SK-N-SH treated with all-trans-retinoic acid at 6 μM for 48 hours (cell line): Measurements from ENCODE around the gene AKTIP.

ENCODE experiments used
- ATAC-seq: fragments of 200-7000 bp; cut with Tn5 transposase; 3 replicates; pipeline ENCODE4 v1.9.1; 2020; ENCODE audit warnings: mild to moderate bottlenecking, moderate library complexity
- ARNTL ChIP-seq: fragments of 450-650 bp; formaldehyde crosslinking; IDR thresholded peaks from 2 replicates; pipeline ENCODE4 v1.5.0; 2020; ENCODE audit warnings: low read depth, mild to moderate bottlenecking, moderate library complexity, borderline replicate concordance
- CSDC2 ChIP-seq: fragments of 250-450 bp; sonication (Bioruptor Pico); IDR thresholded peaks from 2 replicates; pipeline ENCODE4 v1.5.0; 2020; ENCODE audit warnings: mild to moderate bottlenecking, moderate library complexity
- CSRNP3 ChIP-seq: fragments of 250-450 bp; sonication (Bioruptor Pico); IDR thresholded peaks from 2 replicates; pipeline ENCODE4 v1.5.1; 2021; ENCODE audit warnings: mild to moderate bottlenecking, moderate library complexity
- GLIS3 ChIP-seq: fragments of 250-450 bp; sonication (Bioruptor Pico); IDR thresholded peaks from 2 replicates; pipeline ENCODE4 v1.5.0; 2020; ENCODE audit warnings: mild to moderate bottlenecking, moderate library complexity
- ISL1 ChIP-seq: fragments of 250-450 bp; sonication (Bioruptor Pico); IDR thresholded peaks from 2 replicates; pipeline ENCODE4 v2.1.2; 2022; ENCODE audit warnings: mild to moderate bottlenecking, moderate library complexity
- OSR1 ChIP-seq: fragments of 250-450 bp; sonication (Bioruptor Pico); IDR thresholded peaks from 2 replicates; pipeline ENCODE4 v1.8.0; 2022; ENCODE audit warnings: moderate library complexity, mild to moderate bottlenecking, inconsistent platforms
- PATZ1 ChIP-seq: fragments of 250-450 bp; sonication (Bioruptor Pico); IDR thresholded peaks from 2 replicates; pipeline ENCODE4 v1.8.0; 2020; ENCODE audit warnings: mild to moderate bottlenecking, moderate library complexity, borderline replicate concordance
- PPARA ChIP-seq: fragments of 250-450 bp; sonication (Bioruptor Pico); IDR thresholded peaks from 2 replicates; pipeline ENCODE4 v1.5.0; 2020; ENCODE audit warnings: mild to moderate bottlenecking, borderline replicate concordance
- RARB ChIP-seq: fragments of 250-450 bp; sonication (Bioruptor Pico); IDR thresholded peaks from 2 replicates; pipeline ENCODE4 v1.8.0; 2021; ENCODE audit warnings: mild to moderate bottlenecking, moderate library complexity
- SNAI2 ChIP-seq: fragments of 250-450 bp; sonication (Bioruptor Pico); IDR thresholded peaks from 2 replicates; pipeline ENCODE4 v1.5.0; 2020; ENCODE audit warnings: mild to moderate bottlenecking, moderate library complexity
- TOX ChIP-seq: fragments of 250-450 bp; sonication (Bioruptor Pico); IDR thresholded peaks from 2 replicates; pipeline ENCODE4 v1.8.0; 2021; ENCODE audit warnings: mild to moderate bottlenecking, moderate library complexity, borderline replicate concordance
- ZC3H10 ChIP-seq: fragments of 250-450 bp; sonication (Bioruptor Pico); IDR thresholded peaks from 2 replicates; pipeline ENCODE4 v1.5.1; 2021; ENCODE audit warnings: mild to moderate bottlenecking, moderate library complexity
- ZFP3 ChIP-seq: fragments of 250-450 bp; sonication (Bioruptor Pico); IDR thresholded peaks from 2 replicates; pipeline ENCODE4 v1.5.0; 2020; ENCODE audit warnings: mild to moderate bottlenecking, moderate library complexity
- ZFP30 ChIP-seq: fragments of 450-650 bp; formaldehyde crosslinking; IDR thresholded peaks from 2 replicates; pipeline ENCODE4 v1.5.0; 2022; ENCODE audit warnings: mild to moderate bottlenecking, moderate library complexity
- ZNF565 ChIP-seq: fragments of 450-650 bp; formaldehyde crosslinking; conservative IDR thresholded peaks from 2 replicates; pipeline ENCODE4 v1.5.0; 2020; ENCODE audit warnings: low read depth, mild to moderate bottlenecking, moderate library complexity
- ZNF70 ChIP-seq: fragments of 450-650 bp; formaldehyde crosslinking; IDR thresholded peaks from 2 replicates; pipeline ENCODE4 v1.5.0; 2020; ENCODE audit warnings: mild to moderate bottlenecking, moderate library complexity
- ZNF8 ChIP-seq: fragments of 450-650 bp; formaldehyde crosslinking; IDR thresholded peaks from 2 replicates; pipeline ENCODE4 v1.5.0; 2020; ENCODE audit warnings: mild to moderate bottlenecking, moderate library complexity
- TF ChIP-seq, protein P1 (sequence below): fragments of 250-450 bp; sonication (Bioruptor Pico); IDR thresholded peaks from 2 replicates; pipeline ENCODE4 v1.5.0; 2020; ENCODE audit warnings: mild to moderate bottlenecking, moderate library complexity
- TF ChIP-seq, protein P2 (sequence below): fragments of 250-450 bp; sonication (Bioruptor Pico); IDR thresholded peaks from 2 replicates; pipeline ENCODE4 v1.5.1; 2020; ENCODE audit warnings: low read depth, mild to moderate bottlenecking, moderate library complexity
- TF ChIP-seq, protein P3 (sequence below): fragments of 250-450 bp; sonication (Bioruptor Pico); IDR thresholded peaks from 2 replicates; pipeline ENCODE4 v1.8.0; 2021; ENCODE audit warnings: low read depth, mild to moderate bottlenecking, moderate library complexity, borderline replicate concordance

The AKTIP gene

GRCh38 chr16:53504665-53505064, 1.7 kb upstream of the AKTIP start:
- ATAC-seq: no peak
- TF ChIP-seq ZFP3 (CRISPR knock-in tag): no peak
- no peak for TF ChIP-seq ZFP30 (CRISPR knock-in tag)
- no peak for TF ChIP-seq ZNF70 (CRISPR knock-in tag)
- TF ChIP-seq CSRNP3 (CRISPR knock-in tag): no peak
- TF ChIP-seq, protein P1, sequence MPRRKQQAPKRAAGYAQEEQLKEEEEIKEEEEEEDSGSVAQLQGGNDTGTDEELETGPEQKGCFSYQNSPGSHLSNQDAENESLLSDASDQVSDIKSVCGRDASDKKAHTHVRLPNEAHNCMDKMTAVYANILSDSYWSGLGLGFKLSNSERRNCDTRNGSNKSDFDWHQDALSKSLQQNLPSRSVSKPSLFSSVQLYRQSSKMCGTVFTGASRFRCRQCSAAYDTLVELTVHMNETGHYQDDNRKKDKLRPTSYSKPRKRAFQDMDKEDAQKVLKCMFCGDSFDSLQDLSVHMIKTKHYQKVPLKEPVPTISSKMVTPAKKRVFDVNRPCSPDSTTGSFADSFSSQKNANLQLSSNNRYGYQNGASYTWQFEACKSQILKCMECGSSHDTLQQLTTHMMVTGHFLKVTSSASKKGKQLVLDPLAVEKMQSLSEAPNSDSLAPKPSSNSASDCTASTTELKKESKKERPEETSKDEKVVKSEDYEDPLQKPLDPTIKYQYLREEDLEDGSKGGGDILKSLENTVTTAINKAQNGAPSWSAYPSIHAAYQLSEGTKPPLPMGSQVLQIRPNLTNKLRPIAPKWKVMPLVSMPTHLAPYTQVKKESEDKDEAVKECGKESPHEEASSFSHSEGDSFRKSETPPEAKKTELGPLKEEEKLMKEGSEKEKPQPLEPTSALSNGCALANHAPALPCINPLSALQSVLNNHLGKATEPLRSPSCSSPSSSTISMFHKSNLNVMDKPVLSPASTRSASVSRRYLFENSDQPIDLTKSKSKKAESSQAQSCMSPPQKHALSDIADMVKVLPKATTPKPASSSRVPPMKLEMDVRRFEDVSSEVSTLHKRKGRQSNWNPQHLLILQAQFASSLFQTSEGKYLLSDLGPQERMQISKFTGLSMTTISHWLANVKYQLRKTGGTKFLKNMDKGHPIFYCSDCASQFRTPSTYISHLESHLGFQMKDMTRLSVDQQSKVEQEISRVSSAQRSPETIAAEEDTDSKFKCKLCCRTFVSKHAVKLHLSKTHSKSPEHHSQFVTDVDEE: no peak
- no peak for TF ChIP-seq ZC3H10 (CRISPR knock-in tag)
- no peak for TF ChIP-seq OSR1
- TF ChIP-seq, protein P2, sequence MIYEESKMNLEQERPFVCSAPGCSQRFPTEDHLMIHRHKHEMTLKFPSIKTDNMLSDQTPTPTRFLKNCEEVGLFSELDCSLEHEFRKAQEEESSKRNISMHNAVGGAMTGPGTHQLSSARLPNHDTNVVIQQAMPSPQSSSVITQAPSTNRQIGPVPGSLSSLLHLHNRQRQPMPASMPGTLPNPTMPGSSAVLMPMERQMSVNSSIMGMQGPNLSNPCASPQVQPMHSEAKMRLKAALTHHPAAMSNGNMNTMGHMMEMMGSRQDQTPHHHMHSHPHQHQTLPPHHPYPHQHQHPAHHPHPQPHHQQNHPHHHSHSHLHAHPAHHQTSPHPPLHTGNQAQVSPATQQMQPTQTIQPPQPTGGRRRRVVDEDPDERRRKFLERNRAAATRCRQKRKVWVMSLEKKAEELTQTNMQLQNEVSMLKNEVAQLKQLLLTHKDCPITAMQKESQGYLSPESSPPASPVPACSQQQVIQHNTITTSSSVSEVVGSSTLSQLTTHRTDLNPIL (CRISPR knock-in tag): no peak
- TF ChIP-seq PATZ1 (CRISPR knock-in tag): no peak
- TF ChIP-seq ARNTL (CRISPR knock-in tag): no peak
- TF ChIP-seq ZNF565 (CRISPR knock-in tag): no peak
- TF ChIP-seq PPARA (CRISPR knock-in tag): no peak
- no peak for TF ChIP-seq ISL1 (CRISPR knock-in tag)
- TF ChIP-seq, protein P3, sequence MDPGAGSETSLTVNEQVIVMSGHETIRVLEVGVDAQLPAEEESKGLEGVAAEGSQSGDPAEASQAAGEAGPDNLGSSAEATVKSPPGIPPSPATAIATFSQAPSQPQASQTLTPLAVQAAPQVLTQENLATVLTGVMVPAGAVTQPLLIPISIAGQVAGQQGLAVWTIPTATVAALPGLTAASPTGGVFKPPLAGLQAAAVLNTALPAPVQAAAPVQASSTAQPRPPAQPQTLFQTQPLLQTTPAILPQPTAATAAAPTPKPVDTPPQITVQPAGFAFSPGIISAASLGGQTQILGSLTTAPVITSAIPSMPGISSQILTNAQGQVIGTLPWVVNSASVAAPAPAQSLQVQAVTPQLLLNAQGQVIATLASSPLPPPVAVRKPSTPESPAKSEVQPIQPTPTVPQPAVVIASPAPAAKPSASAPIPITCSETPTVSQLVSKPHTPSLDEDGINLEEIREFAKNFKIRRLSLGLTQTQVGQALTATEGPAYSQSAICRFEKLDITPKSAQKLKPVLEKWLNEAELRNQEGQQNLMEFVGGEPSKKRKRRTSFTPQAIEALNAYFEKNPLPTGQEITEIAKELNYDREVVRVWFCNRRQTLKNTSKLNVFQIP (CRISPR knock-in tag): no peak
- no peak for TF ChIP-seq SNAI2 (CRISPR knock-in tag)
- no peak for TF ChIP-seq CSDC2 (CRISPR knock-in tag)
- TF ChIP-seq ZNF8 (CRISPR knock-in tag): no peak
- TF ChIP-seq GLIS3 (CRISPR knock-in tag): no peak
- no peak for TF ChIP-seq TOX (CRISPR knock-in tag)

DNA sequence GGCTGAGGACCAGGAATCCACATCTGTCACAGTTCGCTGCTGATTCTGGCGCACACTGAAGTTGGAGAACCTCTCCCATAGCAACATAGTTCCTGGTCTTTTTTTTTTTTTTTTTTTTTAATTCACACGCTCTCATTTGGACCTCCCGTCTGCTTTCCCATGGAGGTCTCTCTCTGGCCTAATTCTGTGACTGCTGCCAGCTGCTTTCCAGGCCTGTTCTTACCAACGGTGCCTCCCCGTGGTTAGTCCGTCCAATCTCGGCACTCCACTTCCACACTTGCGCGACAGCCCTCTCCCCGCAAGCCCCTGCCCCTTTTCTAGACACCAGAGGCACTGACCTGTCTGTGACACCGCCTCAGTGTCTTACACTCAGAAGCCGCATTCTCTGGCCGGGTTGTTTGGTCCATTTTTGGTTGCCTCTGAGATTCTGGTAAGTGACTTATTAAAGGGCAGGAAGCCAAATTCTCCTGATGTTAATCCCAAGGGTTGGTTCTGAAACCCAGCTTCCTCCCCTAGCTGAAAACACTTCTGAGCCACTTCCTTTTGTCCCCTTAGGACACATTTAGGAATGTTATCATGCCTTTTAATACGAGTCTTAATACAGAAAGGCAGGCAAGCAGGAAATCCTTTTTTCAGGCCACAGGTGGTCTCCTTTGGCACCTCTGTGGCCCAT, 1.1 kb upstream of the AKTIP start:
- ATAC-seq: peak; percentile 1; the same call in 2 of the 3 replicates
- TF ChIP-seq RARB (CRISPR knock-in tag) (no peak), ISL1 (CRISPR knock-in tag) (no peak), ZNF565 (CRISPR knock-in tag) (no peak), ZFP3 (CRISPR knock-in tag) (no peak)

DNA sequence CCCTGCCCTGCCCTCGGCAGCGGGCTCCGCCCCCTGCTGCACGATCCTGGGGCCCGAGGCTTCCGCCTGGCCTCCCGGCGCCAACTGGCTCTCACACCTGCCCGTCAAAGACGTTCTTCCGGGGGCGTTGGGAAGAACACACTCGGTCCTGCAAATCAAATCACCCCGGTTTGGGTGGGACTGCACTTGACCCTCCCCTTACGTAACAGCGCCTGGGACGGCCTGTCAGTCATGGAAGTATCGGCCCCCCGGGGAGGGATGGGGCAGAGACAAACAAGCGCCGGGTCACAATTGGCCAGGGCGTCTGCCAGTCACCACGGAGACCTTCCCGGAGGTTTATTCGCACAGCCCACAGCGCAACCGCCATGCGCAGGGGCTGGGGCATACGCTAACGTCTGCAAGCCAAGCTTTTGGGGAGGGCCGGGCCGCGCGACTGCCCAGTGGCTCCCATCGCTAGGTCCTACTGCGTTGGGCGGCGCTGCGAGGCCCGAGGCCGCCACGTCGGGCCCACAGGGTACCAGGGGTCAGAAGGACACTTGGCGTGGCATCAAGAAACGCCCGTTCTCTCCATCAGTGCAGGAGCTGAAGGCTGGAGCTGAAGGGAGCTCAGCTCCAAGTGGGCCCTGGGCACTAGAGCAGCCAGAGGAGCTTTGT, 388 bp upstream of the AKTIP start:
- TF ChIP-seq PATZ1 (CRISPR knock-in tag) (0 out of 2 replicates have a peak, but pooled peaks have one; percentile 25), GLIS3 (CRISPR knock-in tag) (no peak)
- peak; percentile 96 for ATAC-seq
